Heart left ventricle (tissue), 16 donors: ENCODE measurements around the gene NARF. TPM values are rescaled to one million over a fixed set of nuclear protein-coding genes. Genes with fewer than 3 reads are reported as not detected.
A peak's percentile ranks its signal among the peaks of the same experiment; 100 is the strongest.

Experiments
- ATAC-seq, 4 donors: fragments of 200-7000 bp; cut with Tn5 transposase; one replicate each; pipeline ENCODE4 v1.9.1; 2020 to 2022; ENCODE audit warnings: moderate library complexity in 4 of 4, mild to moderate bottlenecking in 3 of 4, moderate number of reproducible peaks in 1 of 4
- DNase-seq, 5 donors: peaks; one replicate each; pipeline ENCODE4 v3.0.0-alpha.2; 2020
- H3K27ac ChIP-seq, 12 donors: fragments of 200-600 bp; sonication (generic) in 4 of 12; one replicate each; pipeline versions ENCODE4 v1.5.0 to v1.8.0; 2016 to 2022; ENCODE audit warnings: mild to moderate bottlenecking in 2 of 12
- H3K27me3 ChIP-seq, 9 donors: fragments of 200-600 bp; sonication (generic) in 2 of 9; one replicate each; pipeline versions ENCODE4 v1.5.1 to v1.8.0; 2016 to 2022; ENCODE audit warnings: mild to moderate bottlenecking in 3 of 9
- H3K36me3 ChIP-seq, 9 donors: fragments of 200-600 bp; sonication (generic) in 2 of 9; one replicate each; pipeline versions ENCODE4 v1.5.0 to v1.8.0; 2018 to 2022; ENCODE audit warnings: mild to moderate bottlenecking in 2 of 9
- H3K4me1 ChIP-seq, 12 donors: fragments of 200-600 bp; sonication (generic) in 4 of 12; one replicate each; pipeline versions ENCODE4 v1.5.0 to v1.8.0; 2016 to 2022; ENCODE audit warnings: mild to moderate bottlenecking in 3 of 12
- H3K4me3 ChIP-seq, 12 donors: fragments of 200-600 bp; sonication (generic) in 4 of 12; one replicate each; pipeline versions ENCODE4 v1.5.0 to v1.8.0; 2017 to 2022; ENCODE audit warnings: mild to moderate bottlenecking in 9 of 12, moderate library complexity in 4 of 12
- H3K9me3 ChIP-seq, 12 donors: fragments of 200-600 bp; sonication (generic) in 4 of 12; one replicate each; pipeline versions ENCODE4 v1.5.0 to v1.8.0; 2016 to 2022; ENCODE audit warnings: mild to moderate bottlenecking in 1 of 12
- POLR2A ChIP-seq, 2 donors: fragments of 450-650 bp; IDR thresholded peaks; one replicate each; pipeline ENCODE4 v1.6.1; 2017; ENCODE audit warnings: antibody characterized with exemption in 2 of 2, mild to moderate bottlenecking in 2 of 2, moderate library complexity in 2 of 2
- WGBS, 4 donors: extraction: QIAGEN DNeasy Blood & Tissue Kit in 2 of 4; methylation state at CpG; one replicate each; pipeline versions ENCODE4 v1.1.5 to v1.1.7; 2013 to 2018; 5-methylcytosine and 5-hydroxymethylcytosine counted together
- intact Hi-C, 10 donors: fragments of 100-400 bp; cut with DNase I; formaldehyde crosslinking; loops; one replicate each; pipeline versions ENCODE4 v1.11.1 to v1.14.2; 2022
- polyA plus RNA-seq, 2 donors: library from polyadenylated mRNA; stranded (reverse); fragments of 200-250 nt; gene quantifications; one replicate each; pipeline ENCODE4 v1.2.3, GENCODE V29; 2013
- total RNA-seq, 9 donors: library from RNA; depleted of rRNA in 2 of 9; stranded (reverse); fragments of >200 nt in 2 of 9; fragmentation: NEBNext Ultra II Directional in 3 of 9; extraction: Animal tissue kit (Norgen Biotek cat#: 25700) in 3 of 9; gene quantifications; one replicate each; pipeline versions ENCODE4 v1.1.0 to v1.2.4, GENCODE V29; 2016 to 2023
- TF ChIP-seq, protein P1 (sequence below), 12 donors: fragments of 200-600 bp; sonication (generic) in 4 of 12; IDR thresholded peaks; one replicate each; pipeline versions ENCODE4 v1.5.0 to v1.8.0; 2018 to 2022; ENCODE audit warnings: antibody characterized with exemption in 12 of 12, mild to moderate bottlenecking in 5 of 12
- donor health status: ischemic (EF 13 %, LVEDD 7.1; RV severe dilation, severe dysfunction).
- donor health status: healthy with polysubstance abuse.
- donor health status: DM: no; HTN: yes; CAD: no.
- donor health status: DM: no; HTN: no; CAD: no.
- donor health status: ischemic (EF 25% LVEDD 6.9; RV normal size, moderate dysfunction).
- donor health status: ischemic (EF 25% LVEDD 5.7; RV mildly dilated, moderate dysfunction).
- donor health status: healthy.
- donor health status: DM: yes; HTN: yes; CAD: no.
- donor health status: ischemic (EF 35%, LVEDD 5.7; RV mildly dilated, moderate dysfunction).
- donor health status: nonischemic (EF 11% LVEDD 7.7; RV severe dilation, severe dysfunction).
- donor health status: DM: yes; HTN: yes; CAD: no.
- donor health status: PGD.
- donor health status: ischemic (EF 29% LVEDD 5.4; RV normal size, mild dysfunction).
- donor health status: nonischemic (EF 23%, LVEDD 6.1; RV moderate dilation, normal function).

The NARF gene
- total and polyA plus RNA-seq, 11 donors, result 48.6 to 111 (median 63.0) TPM

DNA sequence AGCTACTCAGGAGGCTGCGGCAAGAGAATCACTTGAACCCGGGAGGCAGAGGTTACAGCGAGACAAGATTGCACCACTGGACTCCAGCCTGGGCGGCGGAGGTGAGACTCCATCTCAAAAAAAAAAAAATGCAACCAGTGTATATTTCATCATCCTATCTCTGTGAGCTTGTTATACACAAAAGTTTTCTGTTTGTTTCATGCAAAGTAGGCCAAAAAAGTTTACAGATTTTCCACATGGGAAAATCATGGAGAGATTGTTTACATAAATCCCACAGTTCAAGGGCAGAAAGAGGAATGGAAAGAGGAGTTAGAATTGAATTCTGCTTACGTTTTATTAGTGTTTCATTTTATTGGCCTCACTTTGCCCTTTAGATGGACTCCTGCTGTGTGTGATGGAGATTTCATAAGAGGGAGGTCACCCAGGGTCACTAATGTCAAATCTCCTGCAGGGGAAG lies 24.7 kb downstream of the NARF start:
- 88 to 94% (median 94%) methylated on average over 6 of the region's 6 CpGs for WGBS, 4 donors
- H3K27ac ChIP-seq, result peak overlapping the region in 1 of 12 donors; percentile 22
- H3K36me3 ChIP-seq, result peaks cover 3 to 100% (median 99%) of the 10 kb centered on the region in 9 donors
- ATAC-seq, result no peak
- TF ChIP-seq, protein P1, sequence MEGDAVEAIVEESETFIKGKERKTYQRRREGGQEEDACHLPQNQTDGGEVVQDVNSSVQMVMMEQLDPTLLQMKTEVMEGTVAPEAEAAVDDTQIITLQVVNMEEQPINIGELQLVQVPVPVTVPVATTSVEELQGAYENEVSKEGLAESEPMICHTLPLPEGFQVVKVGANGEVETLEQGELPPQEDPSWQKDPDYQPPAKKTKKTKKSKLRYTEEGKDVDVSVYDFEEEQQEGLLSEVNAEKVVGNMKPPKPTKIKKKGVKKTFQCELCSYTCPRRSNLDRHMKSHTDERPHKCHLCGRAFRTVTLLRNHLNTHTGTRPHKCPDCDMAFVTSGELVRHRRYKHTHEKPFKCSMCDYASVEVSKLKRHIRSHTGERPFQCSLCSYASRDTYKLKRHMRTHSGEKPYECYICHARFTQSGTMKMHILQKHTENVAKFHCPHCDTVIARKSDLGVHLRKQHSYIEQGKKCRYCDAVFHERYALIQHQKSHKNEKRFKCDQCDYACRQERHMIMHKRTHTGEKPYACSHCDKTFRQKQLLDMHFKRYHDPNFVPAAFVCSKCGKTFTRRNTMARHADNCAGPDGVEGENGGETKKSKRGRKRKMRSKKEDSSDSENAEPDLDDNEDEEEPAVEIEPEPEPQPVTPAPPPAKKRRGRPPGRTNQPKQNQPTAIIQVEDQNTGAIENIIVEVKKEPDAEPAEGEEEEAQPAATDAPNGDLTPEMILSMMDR (IDR thresholded peaks at IDR 0.05), result no peak
- no peak for TF ChIP-seq POLR2A (IDR thresholded peaks at IDR 0.05)
- no peak overlapping the region for H3K4me3 ChIP-seq
- DNase-seq, result no peak
- peaks cover 0 to 8% (median under 1%) of the 10 kb centered on the region in 12 donors for H3K4me1 ChIP-seq
- intact Hi-C loops, result no loop called here
- H3K27me3 ChIP-seq, result no peaks in the 10 kb centered on the region
- H3K9me3 ChIP-seq, result no peaks in the 10 kb centered on the region

DNA sequence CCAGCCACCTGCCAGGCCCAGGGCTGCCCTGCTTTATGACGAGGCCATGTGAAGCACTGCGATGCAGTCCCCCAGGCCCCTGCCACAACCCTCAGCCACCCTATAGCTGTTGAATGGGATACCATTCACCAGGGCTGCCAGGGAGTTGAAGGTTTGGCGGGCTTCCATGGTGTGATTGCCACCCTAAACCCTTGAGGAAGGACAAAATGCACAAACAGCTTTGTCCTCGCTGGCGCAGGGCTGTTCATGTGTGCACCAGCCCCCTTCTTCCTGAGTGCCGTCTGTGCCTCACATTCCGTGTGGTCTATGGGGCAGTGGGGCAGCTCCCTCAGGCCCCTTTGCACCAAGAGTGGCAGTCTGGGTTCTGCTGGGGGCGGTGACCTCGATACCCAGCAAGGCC lies 25.3 kb downstream of the NARF start:
- peak overlapping the region in 1 of 12 donors; percentile 22 for H3K27ac ChIP-seq
- H3K4me1 ChIP-seq, result peaks cover 0 to 14% (median 2%) of the 10 kb centered on the region in 12 donors
- intact Hi-C loops, result no loop called here
- no peak for DNase-seq
- H3K4me3 ChIP-seq, result no peak overlapping the region
- H3K9me3 ChIP-seq, result no peaks in the 10 kb centered on the region
- H3K27me3 ChIP-seq, result no peaks in the 10 kb centered on the region
- 83 to 85% (median 84%) methylated on average over 3 to 9 of the region's 9 CpGs for WGBS, 4 donors
- no peak for TF ChIP-seq POLR2A (IDR thresholded peaks at IDR 0.05)
- TF ChIP-seq, protein P1 (IDR thresholded peaks at IDR 0.05), result no peak
- peaks cover 3 to 100% (median 95%) of the 10 kb centered on the region in 9 donors for H3K36me3 ChIP-seq
- ATAC-seq, result peak; percentile 18 to 43 (median 33)

DNA sequence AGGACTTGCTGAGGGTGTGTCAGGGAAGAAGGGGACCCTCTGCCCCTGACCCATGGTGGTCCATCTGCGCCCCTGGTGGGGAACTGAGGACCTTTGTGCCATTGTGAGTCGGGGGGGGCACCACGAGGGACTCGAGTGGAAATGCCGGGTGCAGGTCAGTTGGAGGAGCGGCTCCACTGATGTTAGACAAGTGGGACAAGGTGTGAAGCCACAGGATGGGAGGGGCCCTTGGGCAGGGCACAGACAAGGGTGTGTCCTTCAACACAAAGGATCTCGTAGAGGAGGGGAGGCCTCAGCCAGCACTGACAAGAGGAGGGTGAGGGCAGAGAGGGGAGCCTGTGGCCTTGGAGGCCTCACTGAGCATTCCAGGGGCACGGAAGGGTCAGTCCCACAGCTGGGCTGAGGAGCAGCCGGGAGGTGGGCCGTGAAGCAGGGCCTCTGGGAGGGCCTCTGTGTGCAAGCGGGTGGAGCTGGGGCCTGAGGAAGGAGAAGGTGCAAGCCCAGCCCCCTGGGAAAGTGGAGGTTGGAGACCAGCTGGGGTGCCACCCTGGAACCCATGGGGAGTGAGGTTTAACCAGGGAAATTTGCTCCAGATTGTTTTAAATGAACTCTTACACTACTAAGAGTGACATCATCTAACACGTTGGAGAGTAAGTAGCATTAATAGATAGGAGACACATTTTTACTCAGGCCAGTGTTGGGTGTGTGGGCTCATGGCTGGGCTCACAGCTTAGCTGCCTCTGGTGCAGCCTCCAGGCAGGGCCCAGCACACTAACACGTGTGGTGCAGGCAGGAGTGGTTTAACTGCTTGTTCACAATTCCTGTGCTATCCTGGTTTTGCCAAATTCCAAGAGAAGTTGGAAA lies 27.9 kb downstream of the NARF start:
- ATAC-seq, result no peak
- H3K9me3 ChIP-seq, result no peaks in the 10 kb centered on the region
- intact Hi-C loops, result no loop called here
- H3K27me3 ChIP-seq, result no peaks in the 10 kb centered on the region
- peaks cover 0 to 24% (median 7%) of the 10 kb centered on the region in 12 donors for H3K4me1 ChIP-seq
- H3K4me3 ChIP-seq, result no peak overlapping the region
- TF ChIP-seq, protein P1 (IDR thresholded peaks at IDR 0.05), result no peak
- no peak for TF ChIP-seq POLR2A (IDR thresholded peaks at IDR 0.05)
- H3K36me3 ChIP-seq, result peaks cover 3 to 81% (median 69%) of the 10 kb centered on the region in 9 donors
- H3K27ac ChIP-seq, result no peak overlapping the region
- WGBS, 4 donors, result 73 to 78% (median 77%) methylated on average over 13 of the region's 13 CpGs
- DNase-seq, result no peak

DNA sequence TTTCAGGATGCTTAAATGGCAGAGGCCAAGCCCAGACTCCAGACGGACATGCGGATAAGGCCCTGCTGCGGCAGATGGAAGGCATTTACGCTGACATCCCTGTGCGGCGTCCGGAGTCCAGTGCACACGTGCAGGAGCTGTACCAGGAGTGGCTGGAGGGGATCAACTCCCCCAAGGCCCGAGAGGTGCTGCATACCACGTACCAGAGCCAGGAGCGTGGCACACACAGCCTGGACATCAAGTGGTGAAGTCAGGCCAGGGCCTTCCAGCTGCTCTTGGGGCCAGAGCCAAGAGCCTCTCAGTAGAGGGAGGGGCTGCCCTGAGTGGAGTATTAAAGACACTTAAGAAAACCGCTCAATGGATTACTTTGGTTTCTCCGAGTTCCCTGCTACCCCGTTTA lies 29.4 kb downstream of the NARF start:
- TF ChIP-seq, protein P1 (IDR thresholded peaks at IDR 0.05), result no peak
- TF ChIP-seq POLR2A (IDR thresholded peaks at IDR 0.05), result no peak
- Histone ChIP-seq H3K36me3 (peaks cover 3 to 66% (median 55%) of the 10 kb centered on the region in 9 donors), H3K4me1 (peaks cover 0 to 24% (median 7%) of the 10 kb centered on the region in 12 donors), H3K27ac (peak overlapping the region in 7 of 12 donors; percentile 5 to 90 (median 76)), H3K4me3 (no peak overlapping the region), H3K9me3 (no peaks in the 10 kb centered on the region), H3K27me3 (no peaks in the 10 kb centered on the region)
- peak in 2 of 5 donors; percentile 70 to 73 for DNase-seq
- intact Hi-C loops, result no loop called here
- ATAC-seq, result peak; percentile 13 to 68 (median 57)
- 60 to 68% (median 63%) methylated on average over 14 of the region's 14 CpGs for WGBS, 4 donors
